Loucy (cell line): Measurements from ENCODE around the gene NMT1.

Source experiments
- H2AFZ ChIP-seq: fragments of 200-600 bp; sonication (generic); 2 replicates; pipeline ENCODE4 v1.6.0; 2016; ENCODE audit warnings: antibody characterized with exemption, mild to moderate bottlenecking, low read length, moderate library complexity
- H3F3A ChIP-seq: fragments of 200-600 bp; 2 replicates; pipeline ENCODE4 v1.6.0; 2016; ENCODE audit warnings: antibody characterized with exemption, low read depth, mild to moderate bottlenecking
- H3K27me3 ChIP-seq: fragments of 200-600 bp; sonication (generic); 2 replicates; pipeline ENCODE4 v1.6.1; 2014; ENCODE audit warnings: low read length, mild to moderate bottlenecking; ENCODE audit not compliant: insufficient read depth, poor library complexity, severe bottlenecking
- H3K36me3 ChIP-seq: fragments of 200-600 bp; sonication (generic); 2 replicates; pipeline ENCODE4 v1.6.1; 2016; ENCODE audit warnings: low read length; ENCODE audit not compliant: insufficient read depth
- H3K4me1 ChIP-seq: fragments of 200-600 bp; sonication (generic); 2 replicates; pipeline ENCODE4 v1.5.1; 2014; ENCODE audit warnings: low read length, mild to moderate bottlenecking; ENCODE audit not compliant: insufficient read depth, poor library complexity, severe bottlenecking
- H3K4me2 ChIP-seq: fragments of 200-600 bp; sonication (generic); 2 replicates; pipeline ENCODE4 v1.6.0; 2014; ENCODE audit warnings: antibody characterized with exemption, low read length, low read depth, mild to moderate bottlenecking; ENCODE audit not compliant: poor library complexity, severe bottlenecking
- H3K4me3 ChIP-seq: fragments of 200-600 bp; sonication (generic); 2 replicates; pipeline ENCODE4 v1.5.1; 2014; ENCODE audit warnings: low read length, mild to moderate bottlenecking, mixed read lengths; ENCODE audit not compliant: poor library complexity, severe bottlenecking
- H3K79me2 ChIP-seq: fragments of 200-600 bp; sonication (generic); 2 replicates; pipeline ENCODE4 v1.6.1; 2014; ENCODE audit warnings: low read length; ENCODE audit not compliant: insufficient read depth
- H3K9ac ChIP-seq: fragments of 200-600 bp; sonication (generic); 2 replicates; pipeline ENCODE4 v1.6.0; 2014; ENCODE audit warnings: mild to moderate bottlenecking, low read depth, low read length, moderate library complexity; ENCODE audit not compliant: poor library complexity, severe bottlenecking
- H3K9me2 ChIP-seq: fragments of 200-600 bp; sonication (generic); replicated peaks from 2 replicates; pipeline ENCODE4 v1.6.1; 2016; ENCODE audit warnings: low read depth, low read length, mixed read lengths
- H3K9me3 ChIP-seq: fragments of 200-600 bp; sonication (generic); 2 replicates; pipeline ENCODE4 v1.6.1; 2014; ENCODE audit warnings: mild to moderate bottlenecking, antibody characterized with exemption, low read length, low read depth; ENCODE audit not compliant: insufficient read depth
- H4K20me1 ChIP-seq: fragments of 200-600 bp; sonication (generic); 2 replicates; pipeline ENCODE4 v1.6.0; 2014; ENCODE audit warnings: antibody characterized with exemption, low read length, mild to moderate bottlenecking; ENCODE audit not compliant: insufficient read depth, poor library complexity, severe bottlenecking
- CTCF ChIP-seq: fragments of 200-600 bp; sonication (generic); conservative IDR thresholded peaks from 2 replicates; pipeline ENCODE4 v1.5.1; 2014; ENCODE audit warnings: mild to moderate bottlenecking, antibody characterized with exemption, low read length
- EZH2phosphoT487 ChIP-seq: fragments of 200-600 bp; IDR thresholded peaks from 2 replicates; pipeline ENCODE4 v1.6.1; 2018; ENCODE audit warnings: antibody characterized with exemption, mild to moderate bottlenecking, moderate library complexity, borderline replicate concordance

NMT1 gene

DNA sequence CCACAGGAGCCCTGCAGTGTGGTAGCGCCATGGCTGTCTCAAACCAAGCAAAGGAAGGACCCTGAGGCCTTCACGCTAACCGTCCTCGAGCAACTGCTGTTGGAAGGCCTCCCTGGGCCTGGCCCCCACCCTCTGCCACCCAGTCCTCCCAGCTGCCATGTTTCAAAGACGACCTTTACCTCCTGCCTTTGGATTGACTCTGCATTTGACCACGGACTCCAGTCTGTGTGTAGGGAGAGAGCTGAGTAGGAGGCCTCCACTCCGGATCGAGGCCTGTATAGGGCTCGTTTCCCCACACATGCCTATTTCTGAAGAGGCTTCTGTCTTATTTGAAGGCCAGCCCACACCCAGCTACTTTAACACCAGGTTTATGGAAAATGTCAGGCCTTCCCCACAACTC is 46.9 kb downstream of the NMT1 start:
- no peak for TF ChIP-seq EZH2phosphoT487
- TF ChIP-seq CTCF, result no peak
- H3K36me3 ChIP-seq, result peaks cover 50% of the 10 kb centered on the region; the same call in 1 of the 2 replicates
- no peaks in the 10 kb centered on the region for H3F3A ChIP-seq
- no peaks in the 10 kb centered on the region for H3K27me3 ChIP-seq
- H3K79me2 ChIP-seq, result no peaks in the 10 kb centered on the region
- no peak overlapping the region for H3K4me2 ChIP-seq
- no peaks in the 10 kb centered on the region for H3K9me3 ChIP-seq
- no peak overlapping the region for H2AFZ ChIP-seq
- H3K9ac ChIP-seq, result no peak overlapping the region
- no peak overlapping the region for H3K4me3 ChIP-seq
- H4K20me1 ChIP-seq, result no peaks in the 10 kb centered on the region
- H3K9me2 ChIP-seq, result no peaks in the 10 kb centered on the region
- H3K4me1 ChIP-seq, result no peaks in the 10 kb centered on the region

GRCh38 chr17:45108595-45109521 is 47.7 kb downstream of the NMT1 start:
- Histone ChIP-seq H3K4me2 (no peak overlapping the region), H3K27me3 (no peaks in the 10 kb centered on the region), H3K9ac (no peak overlapping the region), H3K4me3 (no peak overlapping the region), H3K9me2 (no peaks in the 10 kb centered on the region), H3F3A (no peaks in the 10 kb centered on the region), H3K9me3 (no peaks in the 10 kb centered on the region), H3K36me3 (peaks cover 42% of the 10 kb centered on the region; the same call in 1 of the 2 replicates), H4K20me1 (no peaks in the 10 kb centered on the region), H2AFZ (no peak overlapping the region), H3K79me2 (no peaks in the 10 kb centered on the region), H3K4me1 (no peaks in the 10 kb centered on the region)
- TF ChIP-seq EZH2phosphoT487 (no peak), CTCF (no peak)

- no peak overlapping the region for H2AFZ ChIP-seq
- H3K4me3 ChIP-seq, result no peak overlapping the region
- no peaks in the 10 kb centered on the region for H3K4me1 ChIP-seq
- H3K9me2 ChIP-seq, result no peaks in the 10 kb centered on the region
- no peaks in the 10 kb centered on the region for H3K27me3 ChIP-seq
- no peak overlapping the region for H3K9ac ChIP-seq
- H3K4me2 ChIP-seq, result no peak overlapping the region
- H3K36me3 ChIP-seq, result peaks cover 21% of the 10 kb centered on the region; the same call in 1 of the 2 replicates
- no peak for TF ChIP-seq CTCF
- no peak for TF ChIP-seq EZH2phosphoT487
- H3F3A ChIP-seq, result no peaks in the 10 kb centered on the region
- H4K20me1 ChIP-seq, result no peaks in the 10 kb centered on the region
- no peaks in the 10 kb centered on the region for H3K9me3 ChIP-seq
- no peaks in the 10 kb centered on the region for H3K79me2 ChIP-seq
Measured at GRCh38 chr17:45110676-45111611, 49.8 kb downstream of the NMT1 start.
